HepG2 (cell line): ENCODE measurements around the gene TREH. TPM values are rescaled to one million over a fixed set of nuclear protein-coding genes. Genes with fewer than 3 reads are reported as not detected.
A peak's percentile ranks its signal among the peaks of the same experiment; 100 is the strongest.

Experiments used
- ATAC-seq: fragments of 200-7000 bp; cut with Tn5 transposase; 3 replicates; pipeline ENCODE4 v1.9.1; 2020; ENCODE audit warnings: mild to moderate bottlenecking, moderate library complexity
- BruUV-seq: library from RNA; stranded (reverse); fragments of 400-500 nt; replicated peaks from 2 replicates; lab custom pipeline; 2021; lab: Mats Ljungman, UMichigan
- CTCF ChIA-PET: fragments of 300-600 bp; formaldehyde crosslinking; extraction: SDS; loops from one replicate; lab custom pipeline; 2021; ENCODE audit warnings: low total read pairs, inconsistent platforms, low intra/inter-chr PET ratio; lab: Yijun Ruan, JAX
- POLR2A ChIA-PET: fragments of 350-600 bp; sonication (Branson Sonifier 250); formaldehyde crosslinking; loops from one replicate; lab custom pipeline; 2020; ENCODE audit warnings: antibody characterized with exemption, inconsistent platforms; lab: Yijun Ruan, JAX
- DNase-seq: peaks from one replicate; pipeline ENCODE4 v3.0.0-alpha.2; 2015; ENCODE audit warnings: low spot score
- FAIRE-seq: peaks from 3 replicates; lab custom pipeline; 2011; peaks lifted over from hg19 to GRCh38; lab: Jason Lieb, UNC
- H2AFZ ChIP-seq: one replicate; pipeline ENCODE4 v1.6.1; 2011; ENCODE audit warnings: low read length, inconsistent platforms
- H3K27ac ChIP-seq: fragments of 300-600 bp; 3 replicates; pipeline ENCODE4 v1.8.0; 2011; ENCODE audit warnings: mixed run types, mild to moderate bottlenecking, mixed read lengths, low read length, inconsistent platforms; ENCODE audit not compliant: insufficient read depth; ENCODE audit errors: extremely low read length
- H3K27me3 ChIP-seq, 2 experiments: fragments of 200-600 bp in 1 of 2; 2 replicates in 1 of 2; 3 replicates in 1 of 2; pipeline versions ENCODE4 v1.6.0 to v1.8.0; 2011; ENCODE audit warnings: low read length in 2 of 2, mild to moderate bottlenecking in 2 of 2, moderate library complexity in 2 of 2, inconsistent platforms in 1 of 2; ENCODE audit not compliant: insufficient read depth in 2 of 2, control insufficient read depth in 1 of 2
- H3K36me3 ChIP-seq, 2 experiments: fragments of 200-600 bp in 1 of 2; replicated peaks in 1 of 2; 2 replicates in 1 of 2; 3 replicates in 1 of 2; pipeline versions ENCODE4 v1.5.1 to v1.8.0; 2011; ENCODE audit warnings: low read length in 2 of 2, inconsistent platforms in 1 of 2; ENCODE audit not compliant: insufficient read depth in 2 of 2, control insufficient read depth in 1 of 2
- H3K4me1 ChIP-seq: 2 replicates; pipeline ENCODE4 v1.5.1; 2012; ENCODE audit warnings: low read length, inconsistent platforms; ENCODE audit not compliant: insufficient read depth
- H3K4me2 ChIP-seq: 2 replicates; pipeline ENCODE4 v1.6.0; 2011; ENCODE audit warnings: low read depth, low read length, inconsistent platforms
- H3K4me3 ChIP-seq, 3 experiments: fragments of 200-600 bp in 1 of 3; sonication (generic), shearing (Covaris generic) in 1 of 3; replicated peaks in 1 of 3; 2 replicates each; pipeline ENCODE4 v1.5.1; 2011 to 2016; ENCODE audit warnings: low read length in 3 of 3, inconsistent platforms in 2 of 3, low read depth in 2 of 3, mild to moderate bottlenecking in 2 of 3, control low read depth in 1 of 3, mixed read lengths in 1 of 3; ENCODE audit not compliant: insufficient read depth in 1 of 3
- H3K79me2 ChIP-seq: one replicate; pipeline ENCODE4 v1.6.1; 2011; ENCODE audit warnings: low read length, inconsistent platforms; ENCODE audit not compliant: insufficient read depth
- H3K9ac ChIP-seq: 2 replicates; pipeline ENCODE4 v1.6.0; 2011; ENCODE audit warnings: mild to moderate bottlenecking, low read depth, low read length, inconsistent platforms; ENCODE audit not compliant: insufficient read depth
- H3K9me3 ChIP-seq: 2 replicates; pipeline ENCODE4 v1.5.1; 2012; ENCODE audit warnings: mild to moderate bottlenecking, low read length
- H4K20me1 ChIP-seq: 2 replicates; pipeline ENCODE4 v1.6.0; 2011; ENCODE audit warnings: inconsistent platforms, mild to moderate bottlenecking, low read length, moderate library complexity; ENCODE audit not compliant: insufficient read depth
- HMGA1 ChIP-seq: sonication (generic); formaldehyde crosslinking; conservative IDR thresholded peaks from 2 replicates; pipeline ENCODE4 v1.4.0; 2020; ENCODE audit warnings: missing genetic modification reagents
- ZNF253 ChIP-seq: sonication (generic); formaldehyde crosslinking; IDR thresholded peaks from 2 replicates; pipeline ENCODE4 v1.8.0; 2022; ENCODE audit warnings: mild to moderate bottlenecking, missing genetic modification reagents, borderline replicate concordance
- ZNF274 ChIP-seq: sonication (generic); formaldehyde crosslinking; IDR thresholded peaks from 2 replicates; pipeline ENCODE4 v1.5.1; 2020; ENCODE audit warnings: mild to moderate bottlenecking, missing genetic modification reagents
- ZNF841 ChIP-seq: sonication (generic); formaldehyde crosslinking; IDR thresholded peaks from 2 replicates; pipeline ENCODE4 v1.8.1; 2023; ENCODE audit warnings: missing genetic modification reagents, borderline replicate concordance
- WGBS: methylation state at CpG from one replicate; pipeline ENCODE4 v1.1.6; 2017; ENCODE audit warnings: low lambda C conversion rate; 5-methylcytosine and 5-hydroxymethylcytosine counted together
- in situ Hi-C: cut with HindIII; loops from 2 replicates; pipeline ENCODE4 v1.10.0; 2017; ENCODE audit warnings: low pct_unique_long_range_greater_than_20kb; ENCODE audit not compliant: extremely low pct_ligation_motif_present
- intact Hi-C: fragments of 100-400 bp; cut with micrococcal nuclease; formaldehyde crosslinking; loops from one replicate; pipeline ENCODE4 v1.10.0; 2022; ENCODE audit not compliant: unreplicated experiment
- polyA plus RNA-seq, 8 experiments: library from polyadenylated mRNA; depleted of rRNA in 3 of 8; stranded (reverse) in 7 of 8; unstranded in 1 of 8; fragments of >200 nt; fragmentation: Illumina TruSeq in 4 of 8; extraction: Trizol in 4 of 8; gene quantifications; 2 replicates each; pipeline versions ENCODE4 v1.2.1 to v1.2.3, GENCODE V29; 2011 to 2016; ENCODE audit warnings: low read depth in 4 of 8, missing spikeins in 1 of 8, mixed read lengths in 1 of 8; ENCODE audit not compliant: insufficient read depth in 1 of 8
- total RNA-seq, 5 experiments: library from RNA; depleted of rRNA; stranded (reverse); fragments of >200 nt; fragmentation: Illumina TruSeq; extraction: Trizol; gene quantifications; 2 replicates each; pipeline ENCODE4 v1.2.3, GENCODE V29; 2016; ENCODE audit warnings: low read depth in 1 of 5
- TF ChIP-seq, protein P1 (sequence below): sonication (generic); formaldehyde crosslinking; IDR thresholded peaks from 2 replicates; pipeline ENCODE4 v1.8.0; 2022; ENCODE audit warnings: mild to moderate bottlenecking, missing genetic modification reagents; ENCODE audit not compliant: insufficient replicate concordance

The TREH gene
- total and polyA plus RNA-seq, 2 of the 13 experiments (the other 11 are each of a cell fraction or from before 2014, with no cell fraction given) = 0.53 to 0.86 TPM

DNA sequence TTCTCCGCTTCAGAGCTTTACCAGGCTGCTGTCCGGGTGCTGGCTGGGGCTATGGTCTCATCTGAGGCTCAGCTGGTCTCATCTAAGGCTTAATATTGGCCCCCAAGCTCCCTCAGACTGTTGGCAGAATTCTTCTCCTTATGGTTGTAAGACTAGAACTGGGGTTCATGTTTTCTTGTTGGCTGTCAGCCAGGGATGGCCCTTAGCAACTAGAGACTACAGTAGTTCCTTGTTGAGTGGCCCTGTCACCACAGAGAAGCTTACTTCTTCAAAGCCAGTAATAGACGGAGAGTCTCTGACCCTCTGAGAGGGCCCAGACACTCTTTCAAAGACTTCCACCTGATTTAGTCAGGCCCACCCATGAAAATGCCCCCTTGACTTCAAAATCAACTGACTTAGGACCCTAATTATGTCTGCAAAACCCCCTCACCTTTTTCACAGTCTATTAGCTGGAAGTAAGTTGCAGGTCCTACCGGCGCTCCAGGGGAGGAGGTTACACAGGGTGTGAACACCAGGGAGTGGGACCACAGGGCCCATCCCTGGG, 24.2 kb upstream of the TREH start:
- no peak for ATAC-seq
- no peaks in the 10 kb centered on the region for H4K20me1 ChIP-seq
- CTCF ChIA-PET = no interaction called here
- no peak for FAIRE-seq
- TF ChIP-seq ZNF274 (no peak), HMGA1 (CRISPR knock-in tag) (no peak), ZNF841 (CRISPR knock-in tag) (no peak)
- H3K4me1 ChIP-seq = peaks cover 17% of the 10 kb centered on the region; the same call in 1 of the 2 replicates
- intact Hi-C loops = no loop called here
- peaks cover 1 to 6% of the 10 kb centered on the region in 2 experiments; a peak in 2 of 5 replicates for H3K27me3 ChIP-seq
- H3K4me3 ChIP-seq = no peak overlapping the region
- POLR2A ChIA-PET = no interaction called here
- H3K9me3 ChIP-seq = peaks cover 4% of the 10 kb centered on the region; the same call in 1 of the 2 replicates
- H2AFZ ChIP-seq = no peak overlapping the region
- no peaks in the 10 kb centered on the region for H3K79me2 ChIP-seq
- in situ Hi-C loops = no loop called here
- H3K27ac ChIP-seq = no peak overlapping the region
- BruUV-seq = no TSS peak
- no peaks in the 10 kb centered on the region for H3K36me3 ChIP-seq
- no peak for DNase-seq
- H3K9ac ChIP-seq = no peak overlapping the region
- 69% methylated on average over 5 of the region's 5 CpGs for WGBS
- no peak overlapping the region for H3K4me2 ChIP-seq

DNA sequence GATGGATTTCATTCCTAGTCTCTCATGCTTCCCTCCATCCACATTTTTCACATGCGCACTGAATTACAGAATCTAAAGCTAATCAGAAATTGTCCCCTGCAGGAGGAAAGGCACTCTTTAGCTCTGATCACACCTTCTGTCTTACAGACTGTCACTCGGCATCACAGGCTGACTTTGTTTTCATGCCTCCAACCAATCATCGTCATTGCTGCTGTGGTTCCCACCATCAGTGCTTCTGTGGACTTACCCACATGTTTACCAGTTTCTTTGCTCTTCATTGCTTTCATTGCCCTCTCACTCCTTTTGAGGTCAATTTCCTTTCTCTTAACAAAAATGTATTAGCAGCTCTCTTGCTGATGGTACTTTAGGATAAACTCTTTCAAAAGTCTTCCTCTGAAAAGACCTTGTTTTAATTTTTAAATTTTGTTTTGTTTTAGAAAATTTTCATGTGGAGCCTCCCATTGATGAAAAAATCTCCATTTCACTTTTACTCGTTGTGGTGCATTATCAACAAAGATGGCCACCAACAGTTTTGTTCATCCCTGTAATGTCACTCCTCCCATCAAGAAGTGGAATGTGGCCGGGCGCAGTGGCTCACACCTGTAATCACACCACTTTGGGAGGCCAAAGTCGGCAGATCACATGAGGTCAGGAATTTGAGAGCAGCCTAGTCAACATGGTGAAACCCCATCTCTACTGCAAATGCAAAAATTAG, 20.2 kb upstream of the TREH start:
- no peak overlapping the region for H2AFZ ChIP-seq
- no peaks in the 10 kb centered on the region for H3K36me3 ChIP-seq
- H3K27me3 ChIP-seq = no peaks in the 10 kb centered on the region; a peak in 1 of 5 replicates
- ChIA-PET CTCF (no interaction called here), POLR2A (no interaction called here)
- H3K9ac ChIP-seq = no peak overlapping the region
- no peaks in the 10 kb centered on the region for H3K79me2 ChIP-seq
- H4K20me1 ChIP-seq = no peaks in the 10 kb centered on the region
- intact Hi-C loops = loop anchor here (10.0 kb wide), 1 partner anchor 45 kb away; no protein-coding TSS in a partner anchor
- 31% methylated on average over 7 of the region's 7 CpGs for WGBS
- H3K27ac ChIP-seq = no peak overlapping the region
- TF ChIP-seq, protein P1, sequence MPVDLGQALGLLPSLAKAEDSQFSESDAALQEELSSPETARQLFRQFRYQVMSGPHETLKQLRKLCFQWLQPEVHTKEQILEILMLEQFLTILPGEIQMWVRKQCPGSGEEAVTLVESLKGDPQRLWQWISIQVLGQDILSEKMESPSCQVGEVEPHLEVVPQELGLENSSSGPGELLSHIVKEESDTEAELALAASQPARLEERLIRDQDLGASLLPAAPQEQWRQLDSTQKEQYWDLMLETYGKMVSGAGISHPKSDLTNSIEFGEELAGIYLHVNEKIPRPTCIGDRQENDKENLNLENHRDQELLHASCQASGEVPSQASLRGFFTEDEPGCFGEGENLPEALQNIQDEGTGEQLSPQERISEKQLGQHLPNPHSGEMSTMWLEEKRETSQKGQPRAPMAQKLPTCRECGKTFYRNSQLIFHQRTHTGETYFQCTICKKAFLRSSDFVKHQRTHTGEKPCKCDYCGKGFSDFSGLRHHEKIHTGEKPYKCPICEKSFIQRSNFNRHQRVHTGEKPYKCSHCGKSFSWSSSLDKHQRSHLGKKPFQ (CRISPR knock-in tag) = peak; percentile 60
- TF ChIP-seq ZNF253 (CRISPR knock-in tag) = no peak
- in situ Hi-C loops = no loop called here
- peak; percentile 18 for DNase-seq
- no TSS peak for BruUV-seq
- peaks cover 4% of the 10 kb centered on the region; the same call in 1 of the 2 replicates for H3K9me3 ChIP-seq
- peaks cover 24% of the 10 kb centered on the region for H3K4me1 ChIP-seq
- H3K4me2 ChIP-seq = no peak overlapping the region
- no peak for ATAC-seq
- FAIRE-seq = no peak
- H3K4me3 ChIP-seq = no peak overlapping the region
